ENCODE data around the gene ITGAL. TPM values are rescaled to one million over a fixed set of nuclear protein-coding genes. Genes with fewer than 3 reads are reported as not detected.

Gene ITGAL
- total and polyA plus RNA-seq, 2 of the 13 experiments (the other 11 are each of a cell fraction or from before 2014, with no cell fraction given): 0.86 to 1.2 TPM

- TF ChIP-seq ARID2 (CRISPR knock-in tag; IDR thresholded peaks at IDR 0.05; ENCODE audit: borderline replicate concordance): peak; percentile 16; the same call in 1 of the 2 replicates
- TF ChIP-seq MIER3 (CRISPR knock-in tag; IDR thresholded peaks at IDR 0.05; ENCODE audit: borderline replicate concordance): no peak; the same call in 1 of the 2 replicates
- no peak for TF ChIP-seq SKIL (CRISPR knock-in tag; IDR thresholded peaks at IDR 0.05; ENCODE audit: borderline replicate concordance)
- no peak for TF ChIP-seq HNF1A (IDR thresholded peaks at IDR 0.05; ENCODE audit: low read depth)
- TF ChIP-seq HNF1A (CRISPR knock-in tag; IDR thresholded peaks at IDR 0.05; ENCODE audit: borderline replicate concordance): peak; percentile 69
- TF ChIP-seq ATF7-NPFF (CRISPR knock-in tag; IDR thresholded peaks at IDR 0.05; ENCODE audit: low read depth): peak; percentile 92
- TF ChIP-seq CERS6 (CRISPR knock-in tag; IDR thresholded peaks at IDR 0.05): 0 out of 2 replicates have a peak, but pooled peaks have one; percentile 66
- TF ChIP-seq ZNF782 (CRISPR knock-in tag; IDR thresholded peaks at IDR 0.05; ENCODE audit: borderline replicate concordance): peak; percentile 89; the same call in 1 of the 2 replicates
- TF ChIP-seq PBX2 (CRISPR knock-in tag; IDR thresholded peaks at IDR 0.05): 0 out of 2 replicates have a peak, but pooled peaks have one; percentile 2
- no peak for TF ChIP-seq SCMH1 (CRISPR knock-in tag; IDR thresholded peaks at IDR 0.05; ENCODE audit: borderline replicate concordance)
- TF ChIP-seq BORCS8-MEF2B (CRISPR knock-in tag; IDR thresholded peaks at IDR 0.05): peak; percentile 84
- TF ChIP-seq NR2F6 (IDR thresholded peaks at IDR 0.05): no peak
- TF ChIP-seq NR2F6 (CRISPR knock-in tag; IDR thresholded peaks at IDR 0.05): no peak
- TF ChIP-seq MATR3 (CRISPR knock-in tag; IDR thresholded peaks at IDR 0.05): no peak
- TF ChIP-seq GMEB1 (CRISPR knock-in tag; IDR thresholded peaks at IDR 0.05; ENCODE audit: borderline replicate concordance): no peak; the same call in 1 of the 2 replicates
- 0 out of 2 replicates have a peak, but pooled peaks have one; percentile 7 for TF ChIP-seq SMAD3 (CRISPR knock-in tag; IDR thresholded peaks at IDR 0.05)
- peak; percentile 45; the same call in 1 of the 2 replicates for TF ChIP-seq HDAC2 (CRISPR knock-in tag; IDR thresholded peaks at IDR 0.05)
- TF ChIP-seq ZNF775 (CRISPR knock-in tag; IDR thresholded peaks at IDR 0.05; ENCODE audit: borderline replicate concordance): no peak
- TF ChIP-seq ZNF354B (CRISPR knock-in tag; IDR thresholded peaks at IDR 0.05): peak; percentile 56
Observed at GRCh38 chr16:30430428-30430970, 42.0 kb upstream of the ITGAL start (continued).
